Nephron (organoid): Measurements from ENCODE around the gene RNF144A.

Experiments used
- H3K27ac Mint-ChIP-seq, 3 experiments: 2 replicates each; pipeline ENCODE4 v1.8.0; 2020; ENCODE audit warnings: mixed read lengths in 3 of 3, mild to moderate bottlenecking in 2 of 3, moderate library complexity in 1 of 3
- H3K27me3 Mint-ChIP-seq: 2 replicates; pipeline ENCODE4 v1.8.0; 2021; ENCODE audit warnings: low read depth, mild to moderate bottlenecking, moderate library complexity, mixed read lengths
- H3K36me3 Mint-ChIP-seq: 2 replicates; pipeline ENCODE4 v1.8.0; 2020; ENCODE audit warnings: low read depth, mixed read lengths
- H3K4me1 Mint-ChIP-seq: 2 replicates; pipeline ENCODE4 v1.8.0; 2020; ENCODE audit warnings: mixed read lengths
- H3K4me3 Mint-ChIP-seq, 3 experiments: 2 replicates each; pipeline ENCODE4 v1.8.0; 2020; ENCODE audit warnings: mild to moderate bottlenecking in 3 of 3, mixed read lengths in 3 of 3, moderate library complexity in 2 of 3
- H3K9me3 Mint-ChIP-seq: 2 replicates; pipeline ENCODE4 v1.8.0; 2020; ENCODE audit warnings: mixed read lengths
- TF ChIP-seq, protein P1 (sequence below), 3 experiments: fragments of 200-600 bp; sonication (generic); IDR thresholded peaks; one replicate each; pipeline ENCODE4 v1.5.0; 2021; ENCODE audit warnings: antibody characterized with exemption in 3 of 3; ENCODE audit not compliant: unreplicated experiment in 3 of 3

The RNF144A gene

DNA sequence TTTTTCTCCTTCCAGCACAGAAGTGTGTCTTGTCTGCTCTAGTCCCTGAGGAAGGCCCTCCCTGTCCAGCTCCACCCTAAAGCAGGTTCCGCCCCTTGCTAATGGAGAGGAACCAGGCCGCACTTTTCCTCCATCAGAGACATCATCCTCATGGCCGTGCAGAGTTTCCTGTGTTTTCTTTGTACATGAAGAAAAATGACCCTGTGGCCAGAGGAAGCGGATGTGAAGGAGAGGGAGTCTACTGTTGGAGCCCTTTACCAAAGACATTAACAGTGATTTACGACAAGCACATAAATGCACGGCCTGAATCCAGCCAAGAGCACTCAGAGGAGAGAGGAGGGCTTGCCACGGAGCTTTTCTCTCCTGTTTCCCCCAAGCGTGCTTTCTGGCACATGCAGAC is 109.5 kb downstream of the RNF144A start:
- Mint-ChIP-seq H3K4me1 (peaks cover 75% of the 10 kb centered on the region), H3K9me3 (no peaks in the 10 kb centered on the region), H3K36me3 (peaks cover 67% of the 10 kb centered on the region), H3K27me3 (no peaks in the 10 kb centered on the region), H3K4me3 (peak overlapping the region in 2 of 3 experiments; percentile 20 to 54), H3K27ac (peak overlapping the region; percentile 96 to 98 (median 97))
- TF ChIP-seq, protein P1, sequence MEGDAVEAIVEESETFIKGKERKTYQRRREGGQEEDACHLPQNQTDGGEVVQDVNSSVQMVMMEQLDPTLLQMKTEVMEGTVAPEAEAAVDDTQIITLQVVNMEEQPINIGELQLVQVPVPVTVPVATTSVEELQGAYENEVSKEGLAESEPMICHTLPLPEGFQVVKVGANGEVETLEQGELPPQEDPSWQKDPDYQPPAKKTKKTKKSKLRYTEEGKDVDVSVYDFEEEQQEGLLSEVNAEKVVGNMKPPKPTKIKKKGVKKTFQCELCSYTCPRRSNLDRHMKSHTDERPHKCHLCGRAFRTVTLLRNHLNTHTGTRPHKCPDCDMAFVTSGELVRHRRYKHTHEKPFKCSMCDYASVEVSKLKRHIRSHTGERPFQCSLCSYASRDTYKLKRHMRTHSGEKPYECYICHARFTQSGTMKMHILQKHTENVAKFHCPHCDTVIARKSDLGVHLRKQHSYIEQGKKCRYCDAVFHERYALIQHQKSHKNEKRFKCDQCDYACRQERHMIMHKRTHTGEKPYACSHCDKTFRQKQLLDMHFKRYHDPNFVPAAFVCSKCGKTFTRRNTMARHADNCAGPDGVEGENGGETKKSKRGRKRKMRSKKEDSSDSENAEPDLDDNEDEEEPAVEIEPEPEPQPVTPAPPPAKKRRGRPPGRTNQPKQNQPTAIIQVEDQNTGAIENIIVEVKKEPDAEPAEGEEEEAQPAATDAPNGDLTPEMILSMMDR (IDR thresholded peaks at IDR 0.05; ENCODE audit: unreplicated experiment in 3 of 3): no peak

DNA sequence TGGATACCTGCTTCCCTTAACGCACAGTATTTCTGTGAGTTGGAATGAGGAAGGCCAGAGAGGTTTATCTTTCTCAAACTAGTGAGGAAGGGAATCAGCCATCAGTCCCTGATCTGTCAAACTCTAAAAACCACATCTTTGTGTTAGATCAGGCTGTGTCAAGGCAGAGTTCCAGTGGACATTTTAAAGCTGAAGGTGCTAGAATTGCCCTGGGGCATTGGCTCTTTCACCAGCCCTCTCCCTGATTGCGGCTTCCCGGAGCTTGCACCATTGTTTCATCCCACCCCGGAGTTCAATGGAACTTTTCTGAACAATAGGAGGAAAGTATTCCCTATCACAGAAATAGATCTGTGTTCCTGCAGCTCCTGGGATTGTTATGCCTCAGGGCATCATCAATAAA is 110.2 kb downstream of the RNF144A start:
- no peaks in the 10 kb centered on the region for H3K27me3 Mint-ChIP-seq
- peak overlapping the region; percentile 96 to 98 (median 97) for H3K27ac Mint-ChIP-seq
- no peak overlapping the region for H3K4me3 Mint-ChIP-seq
- peaks cover 63% of the 10 kb centered on the region for H3K36me3 Mint-ChIP-seq
- TF ChIP-seq, protein P1 (IDR thresholded peaks at IDR 0.05; ENCODE audit: unreplicated experiment in 3 of 3): no peak
- H3K4me1 Mint-ChIP-seq: peaks cover 71% of the 10 kb centered on the region
- no peaks in the 10 kb centered on the region for H3K9me3 Mint-ChIP-seq

DNA sequence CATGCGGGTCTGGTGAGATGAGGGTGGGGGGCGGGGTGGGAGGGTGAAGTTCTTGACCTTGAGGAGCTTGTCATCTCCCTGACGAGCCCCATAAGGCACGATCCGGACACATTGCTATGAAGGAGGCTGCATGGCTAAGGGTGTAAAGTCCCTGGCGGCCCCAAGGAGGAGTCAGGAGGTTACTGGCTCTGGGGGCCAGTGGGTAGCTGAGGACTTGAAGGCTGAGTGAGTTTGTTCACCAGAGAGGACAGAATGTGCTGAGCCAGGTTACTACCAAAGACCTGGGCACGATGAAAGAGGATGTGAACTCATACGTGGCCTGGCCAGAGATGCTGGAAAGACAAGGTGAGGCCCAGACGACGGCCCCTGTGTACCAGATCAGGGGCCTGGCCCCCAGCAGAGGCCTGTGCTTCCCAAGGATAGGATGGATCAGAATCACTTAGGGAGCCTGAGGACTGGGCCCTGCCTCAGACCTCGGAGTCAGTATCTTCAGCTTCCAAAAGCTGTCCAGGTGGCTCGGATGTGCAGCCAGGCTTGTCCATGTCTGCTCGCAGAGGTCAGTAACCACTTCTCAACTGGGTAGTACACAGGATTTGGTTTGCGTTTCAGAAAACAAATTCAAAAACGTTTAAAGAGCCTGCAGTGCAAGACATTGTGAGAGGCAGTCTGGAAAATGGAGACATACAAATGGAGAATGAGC is 110.9 kb downstream of the RNF144A start:
- Mint-ChIP-seq H3K27me3 (no peaks in the 10 kb centered on the region), H3K9me3 (no peaks in the 10 kb centered on the region), H3K4me1 (peaks cover 67% of the 10 kb centered on the region), H3K4me3 (peak overlapping the region in 1 of 3 experiments; percentile 22), H3K36me3 (peaks cover 61% of the 10 kb centered on the region), H3K27ac (peak overlapping the region; percentile 96 to 98 (median 97))
- TF ChIP-seq, protein P1 (IDR thresholded peaks at IDR 0.05; ENCODE audit: unreplicated experiment in 3 of 3): no peak

DNA sequence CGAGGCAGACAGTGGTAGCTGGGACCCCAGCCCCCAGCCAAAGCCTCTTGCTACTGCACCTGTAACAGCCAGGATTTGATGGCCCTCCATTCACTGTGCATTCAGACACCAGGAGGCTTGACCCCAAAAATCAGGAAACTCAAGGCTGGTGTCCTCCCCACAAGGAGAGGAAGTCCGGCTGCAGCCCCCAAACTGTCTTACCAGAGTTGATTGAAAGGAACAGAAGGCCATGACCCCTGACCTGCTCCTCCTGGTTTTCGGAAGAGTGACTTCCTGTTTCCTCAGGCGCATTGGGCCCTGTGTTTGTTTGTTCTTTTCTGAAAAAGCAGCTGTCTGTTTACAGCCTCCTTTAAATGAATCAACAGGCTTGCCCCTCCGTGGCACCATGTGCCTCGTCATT is 111.6 kb downstream of the RNF144A start:
- peaks cover 66% of the 10 kb centered on the region for H3K4me1 Mint-ChIP-seq
- peak overlapping the region; percentile 96 to 98 (median 97) for H3K27ac Mint-ChIP-seq
- peaks cover 63% of the 10 kb centered on the region for H3K36me3 Mint-ChIP-seq
- TF ChIP-seq, protein P1 (IDR thresholded peaks at IDR 0.05; ENCODE audit: unreplicated experiment in 3 of 3): no peak
- no peak overlapping the region for H3K4me3 Mint-ChIP-seq
- no peaks in the 10 kb centered on the region for H3K9me3 Mint-ChIP-seq
- no peaks in the 10 kb centered on the region for H3K27me3 Mint-ChIP-seq

DNA sequence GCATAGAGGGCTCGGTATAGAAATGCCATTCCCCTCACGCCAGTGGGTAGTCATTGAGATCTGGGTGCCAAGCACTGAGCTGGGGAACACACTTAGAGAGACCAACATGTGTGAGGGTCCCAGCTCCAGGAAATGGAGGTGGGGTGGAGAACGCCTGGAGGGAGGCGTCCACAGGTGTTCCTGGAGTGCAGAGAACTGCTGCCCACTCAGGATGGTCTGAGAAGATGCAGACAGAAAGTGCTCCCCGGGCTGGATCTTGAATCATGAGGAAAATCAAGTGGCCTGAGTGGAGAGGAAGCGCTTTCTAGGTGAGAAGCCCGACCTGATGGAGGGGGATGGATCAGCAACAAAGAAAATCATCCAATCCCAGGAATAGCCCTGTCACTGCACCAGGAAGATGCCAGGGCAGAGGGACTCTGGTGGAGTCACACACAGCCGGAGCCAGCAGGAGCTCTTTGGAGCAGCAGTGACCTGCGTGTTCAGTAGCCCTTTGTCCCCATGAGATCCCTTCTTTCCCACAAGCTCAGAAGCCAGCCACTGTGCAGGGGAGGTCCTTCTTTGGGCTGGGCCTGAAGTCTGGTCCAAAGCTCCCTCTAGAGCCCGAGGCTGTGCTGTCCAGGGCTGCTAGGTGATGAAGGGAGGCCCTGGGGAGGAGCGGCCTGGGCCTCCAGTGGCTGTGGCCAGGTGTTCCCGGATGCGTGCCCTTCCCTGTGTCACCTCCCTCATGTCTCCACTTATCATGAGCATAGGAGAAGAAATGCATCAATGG is 112.3 kb downstream of the RNF144A start:
- Mint-ChIP-seq H3K4me3 (no peak overlapping the region), H3K27ac (peak overlapping the region; percentile 35 to 96 (median 42)), H3K27me3 (no peaks in the 10 kb centered on the region), H3K9me3 (no peaks in the 10 kb centered on the region), H3K4me1 (peaks cover 66% of the 10 kb centered on the region), H3K36me3 (peaks cover 63% of the 10 kb centered on the region)
- TF ChIP-seq, protein P1 (IDR thresholded peaks at IDR 0.05; ENCODE audit: unreplicated experiment in 3 of 3): no peak
